ENCODE data around the gene GPD2. TPM values are rescaled to one million over a fixed set of nuclear protein-coding genes. Genes with fewer than 3 reads are reported as not detected.

The GPD2 gene
- total RNA-seq, 3 donors from 2014 or later (not counting 1 experiment from before 2014, with no cell fraction given): 12.5 to 20.2 (median 18.3) TPM

DNA sequence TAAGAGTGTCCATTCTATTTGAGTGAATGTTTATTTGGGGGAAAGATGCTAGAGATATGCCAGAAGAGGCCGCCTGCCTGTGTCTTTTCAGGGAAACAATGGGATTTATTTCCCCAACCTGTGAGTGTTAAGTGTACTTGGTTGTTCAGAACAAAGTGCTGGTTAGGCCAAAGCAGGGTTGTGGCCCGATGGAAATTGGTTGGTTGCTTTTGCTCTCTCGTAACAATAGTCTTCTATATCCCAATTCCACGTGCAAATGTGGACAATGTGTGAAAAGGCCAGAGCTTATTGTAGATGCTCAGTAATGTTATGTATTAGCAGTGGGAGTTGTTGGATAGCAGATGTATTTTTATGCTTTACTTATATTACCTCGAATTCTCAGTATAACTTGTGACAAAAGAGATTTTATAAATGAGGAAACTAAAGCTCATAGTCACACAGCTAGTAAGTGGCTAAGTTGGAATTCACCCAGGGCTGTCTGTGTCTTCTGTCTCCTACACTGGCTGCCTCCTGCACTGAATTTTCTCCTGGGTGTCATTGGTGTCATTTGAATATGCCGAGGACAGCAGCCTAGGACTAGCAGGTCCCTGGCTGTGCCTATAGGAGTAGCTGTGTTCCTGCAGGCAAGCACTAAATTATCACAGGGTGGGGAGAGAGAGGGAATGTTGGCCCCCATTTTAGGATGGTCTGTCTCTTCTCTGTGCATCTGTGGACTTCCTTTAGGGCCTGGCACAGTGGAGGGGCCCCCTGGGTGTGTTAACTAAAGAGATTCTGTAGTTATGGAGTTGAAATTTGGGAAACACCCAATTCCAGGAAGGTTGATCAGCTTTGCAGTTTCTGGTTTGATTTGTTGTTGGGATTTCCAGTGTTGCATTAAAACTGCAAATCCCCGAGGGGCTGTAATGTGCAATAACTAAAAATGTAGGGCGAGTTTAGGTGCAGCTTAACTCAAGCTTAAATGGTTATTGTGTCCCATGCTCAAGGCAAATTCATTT, 21.6 kb downstream of the GPD2 start:
- no peaks in the 10 kb centered on the region for H3K27me3 ChIP-seq (ENCODE audit: control insufficient read depth, insufficient read depth, low read length)
- no peaks in the 10 kb centered on the region for H3K27me3 Mint-ChIP-seq (ENCODE audit: low read depth in 2 of 2)
- no peaks in the 10 kb centered on the region for H3K36me3 ChIP-seq (ENCODE audit: control insufficient read depth, insufficient read depth, low read length)
- no peaks in the 10 kb centered on the region for H3K36me3 Mint-ChIP-seq
- H3K4me3 ChIP-seq (ENCODE audit: low read length): no peak overlapping the region
- ATAC-seq (no peak), DNase-seq (no peak)
- intact Hi-C loops (cut with micrococcal nuclease): no loop called here
- H3K9me3 Mint-ChIP-seq: no peaks in the 10 kb centered on the region
- H3K4me1 ChIP-seq (ENCODE audit: control insufficient read depth, insufficient read depth, low read length): peaks cover 2% of the 10 kb centered on the region
- H3K4me3 Mint-ChIP-seq: no peak overlapping the region
- no peaks in the 10 kb centered on the region for H3K9me3 ChIP-seq (ENCODE audit: control insufficient read depth, insufficient read depth, low read length)
- H3K4me1 Mint-ChIP-seq: peaks cover 62 to 68% of the 10 kb centered on the region in 2 donors
- WGBS (ENCODE audit: insufficient coverage): 95% methylated on average over 6 of the region's 8 CpGs
- TF ChIP-seq, protein P1, sequence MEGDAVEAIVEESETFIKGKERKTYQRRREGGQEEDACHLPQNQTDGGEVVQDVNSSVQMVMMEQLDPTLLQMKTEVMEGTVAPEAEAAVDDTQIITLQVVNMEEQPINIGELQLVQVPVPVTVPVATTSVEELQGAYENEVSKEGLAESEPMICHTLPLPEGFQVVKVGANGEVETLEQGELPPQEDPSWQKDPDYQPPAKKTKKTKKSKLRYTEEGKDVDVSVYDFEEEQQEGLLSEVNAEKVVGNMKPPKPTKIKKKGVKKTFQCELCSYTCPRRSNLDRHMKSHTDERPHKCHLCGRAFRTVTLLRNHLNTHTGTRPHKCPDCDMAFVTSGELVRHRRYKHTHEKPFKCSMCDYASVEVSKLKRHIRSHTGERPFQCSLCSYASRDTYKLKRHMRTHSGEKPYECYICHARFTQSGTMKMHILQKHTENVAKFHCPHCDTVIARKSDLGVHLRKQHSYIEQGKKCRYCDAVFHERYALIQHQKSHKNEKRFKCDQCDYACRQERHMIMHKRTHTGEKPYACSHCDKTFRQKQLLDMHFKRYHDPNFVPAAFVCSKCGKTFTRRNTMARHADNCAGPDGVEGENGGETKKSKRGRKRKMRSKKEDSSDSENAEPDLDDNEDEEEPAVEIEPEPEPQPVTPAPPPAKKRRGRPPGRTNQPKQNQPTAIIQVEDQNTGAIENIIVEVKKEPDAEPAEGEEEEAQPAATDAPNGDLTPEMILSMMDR (IDR thresholded peaks at IDR 0.05): no peak
- H3K27ac ChIP-seq (ENCODE audit: low read length): no peak overlapping the region
- H3K27ac Mint-ChIP-seq: no peak overlapping the region

DNA sequence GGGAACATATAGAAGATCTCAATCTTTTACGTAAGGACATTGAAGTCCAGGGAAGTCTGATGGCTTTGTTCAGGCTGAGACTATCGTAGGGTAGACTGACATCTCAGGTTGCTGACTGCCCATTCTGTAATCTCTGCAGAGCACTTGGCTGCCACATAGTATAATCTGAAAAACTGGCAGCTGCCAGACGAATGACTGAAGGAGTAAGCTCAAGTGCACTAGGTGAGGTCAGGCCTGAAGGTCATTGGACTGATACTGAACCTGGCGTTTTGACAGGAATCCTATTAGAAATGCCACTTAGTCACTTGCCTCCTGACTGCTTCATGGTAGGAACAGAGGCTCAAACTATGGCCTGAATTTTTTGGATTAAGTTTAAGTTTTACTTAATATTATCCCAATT, 23.5 kb downstream of the GPD2 start:
- Histone ChIP-seq H3K27ac (ENCODE audit: low read length) (no peak overlapping the region), H3K36me3 (ENCODE audit: control insufficient read depth, insufficient read depth, low read length) (no peaks in the 10 kb centered on the region), H3K4me3 (ENCODE audit: low read length) (no peak overlapping the region), H3K9me3 (ENCODE audit: control insufficient read depth, insufficient read depth, low read length) (no peaks in the 10 kb centered on the region), H3K4me1 (ENCODE audit: control insufficient read depth, insufficient read depth, low read length) (peaks cover 2% of the 10 kb centered on the region), H3K27me3 (ENCODE audit: control insufficient read depth, insufficient read depth, low read length) (no peaks in the 10 kb centered on the region)
- no peaks in the 10 kb centered on the region for H3K9me3 Mint-ChIP-seq
- no peak overlapping the region for H3K4me3 Mint-ChIP-seq
- DNase-seq: no peak
- H3K27ac Mint-ChIP-seq: no peak overlapping the region
- no peak for ATAC-seq
- TF ChIP-seq, protein P1 (IDR thresholded peaks at IDR 0.05): no peak
- H3K27me3 Mint-ChIP-seq (ENCODE audit: low read depth in 2 of 2): no peaks in the 10 kb centered on the region
- intact Hi-C loops (cut with micrococcal nuclease): no loop called here
- no peaks in the 10 kb centered on the region for H3K36me3 Mint-ChIP-seq
- H3K4me1 Mint-ChIP-seq: peaks cover 45 to 51% of the 10 kb centered on the region in 2 donors
- 96% methylated on average over 4 of the region's 4 CpGs for WGBS (ENCODE audit: insufficient coverage)

DNA sequence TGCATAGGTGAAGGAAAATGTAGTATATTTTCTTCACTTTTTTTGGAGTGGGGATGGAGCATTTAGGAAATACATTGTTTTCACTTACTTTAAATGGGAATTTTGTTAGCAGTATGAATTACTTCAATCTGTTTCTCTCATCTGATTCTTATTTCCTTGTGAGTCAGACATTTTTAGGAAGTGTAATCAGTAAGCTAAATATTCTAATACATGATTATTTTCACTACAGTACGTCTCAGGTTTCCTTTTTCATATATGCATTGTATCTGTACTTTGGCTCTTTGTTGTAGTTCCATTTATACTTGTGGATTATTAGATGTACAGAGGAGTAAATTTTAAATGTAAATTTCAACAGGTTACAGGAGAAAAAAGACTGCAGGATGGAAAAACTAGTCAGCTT, 27.9 kb downstream of the GPD2 start:
- ATAC-seq (no peak), DNase-seq (no peak)
- H3K36me3 ChIP-seq (ENCODE audit: control insufficient read depth, insufficient read depth, low read length): no peaks in the 10 kb centered on the region
- H3K4me3 Mint-ChIP-seq: no peak overlapping the region
- TF ChIP-seq, protein P1 (IDR thresholded peaks at IDR 0.05): no peak
- peaks cover 6% of the 10 kb centered on the region for H3K4me1 ChIP-seq (ENCODE audit: control insufficient read depth, insufficient read depth, low read length)
- no peak overlapping the region for H3K27ac Mint-ChIP-seq
- intact Hi-C loops (cut with micrococcal nuclease): no loop called here
- H3K36me3 Mint-ChIP-seq: no peaks in the 10 kb centered on the region
- H3K27ac ChIP-seq (ENCODE audit: low read length): no peak overlapping the region
- H3K27me3 Mint-ChIP-seq (ENCODE audit: low read depth in 2 of 2): no peaks in the 10 kb centered on the region
- H3K9me3 Mint-ChIP-seq: no peaks in the 10 kb centered on the region
- no peaks in the 10 kb centered on the region for H3K9me3 ChIP-seq (ENCODE audit: control insufficient read depth, insufficient read depth, low read length)
- H3K27me3 ChIP-seq (ENCODE audit: control insufficient read depth, insufficient read depth, low read length): no peaks in the 10 kb centered on the region
- H3K4me3 ChIP-seq (ENCODE audit: low read length): no peak overlapping the region
- no CpG with 5 or more reads among the region's 1 CpG for WGBS (ENCODE audit: insufficient coverage)
- peaks cover 40 to 52% of the 10 kb centered on the region in 2 donors for H3K4me1 Mint-ChIP-seq
